ENCODE data around the gene UNC80. TPM values are rescaled to one million over a fixed set of nuclear protein-coding genes. Genes with fewer than 3 reads are reported as not detected.

The UNC80 gene
- total and polyA plus RNA-seq, 2 of the 13 experiments (the other 11 are each of a cell fraction or from before 2014, with no cell fraction given) = not detected

DNA sequence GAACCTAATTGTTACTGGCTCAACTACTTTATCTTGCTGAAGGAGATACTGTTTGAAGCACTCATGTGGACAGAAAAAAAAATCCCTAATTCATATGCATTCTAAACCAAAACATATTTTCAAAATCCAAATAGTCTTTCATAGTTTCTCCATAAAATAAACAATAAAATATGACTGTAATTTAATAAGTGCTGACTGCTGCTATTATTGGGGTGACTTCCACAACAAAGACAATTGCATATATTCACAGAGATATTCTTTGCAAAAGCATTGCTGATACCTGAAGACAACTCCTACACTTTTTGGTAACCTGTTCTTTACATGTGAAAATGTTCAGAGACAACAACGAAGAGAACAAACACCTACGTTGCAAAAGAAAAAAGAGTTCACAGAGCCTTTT lies 157.7 kb downstream of the UNC80 start:
- Histone ChIP-seq H3K79me2 (ENCODE audit: insufficient read depth, low read length) (no peaks in the 10 kb centered on the region), H3K4me2 (ENCODE audit: low read depth, low read length) (no peak overlapping the region), H4K20me1 (ENCODE audit: insufficient read depth, low read length) (no peaks in the 10 kb centered on the region), H3K9me3 (ENCODE audit: low read length) (no peaks in the 10 kb centered on the region), H3K27ac (ENCODE audit: extremely low read length, insufficient read depth, low read length) (no peak overlapping the region), H3K9ac (ENCODE audit: insufficient read depth, low read depth, low read length) (no peak overlapping the region), H3K4me1 (ENCODE audit: insufficient read depth, low read length) (no peaks in the 10 kb centered on the region), H2AFZ (ENCODE audit: low read length) (no peak overlapping the region), H3K4me3 (replicated peaks in 1 of 3; ENCODE audit: insufficient read depth in 1 of 3, low read depth in 2 of 3, low read length in 3 of 3) (no peak overlapping the region), H3K27me3 (ENCODE audit: control insufficient read depth in 1 of 2, insufficient read depth in 2 of 2, low read length in 2 of 2) (no peaks in the 10 kb centered on the region), H3K36me3 (replicated peaks in 1 of 2; ENCODE audit: control insufficient read depth in 1 of 2, insufficient read depth in 2 of 2, low read length in 2 of 2) (no peaks in the 10 kb centered on the region)
- no peak for DNase-seq (ENCODE audit: low spot score)
- in situ Hi-C loops (cut with HindIII; ENCODE audit: extremely low pct_ligation_motif_present, low pct_unique_long_range_greater_than_20kb) (no loop called here), intact Hi-C loops (cut with micrococcal nuclease; ENCODE audit: unreplicated experiment) (no loop called here)
- ChIA-PET CTCF (ENCODE audit: low intra/inter-chr PET ratio, low total read pairs) (no interaction called here), POLR2A (no interaction called here)
- no TSS peak for BruUV-seq (replicated peaks)
- 0% methylated on average over 2 of the region's 2 CpGs for WGBS (ENCODE audit: low lambda C conversion rate)
- no peak for TF ChIP-seq NFE2L2 (IDR thresholded peaks at IDR 0.05; ENCODE audit: low read length)
- TF ChIP-seq ZNF17 (CRISPR knock-in tag; IDR thresholded peaks at IDR 0.05) = no peak
- peak; percentile 61 to 81 for TF ChIP-seq MAFK (conservative IDR thresholded peaks at IDR 0.05 in 1 of 2, IDR thresholded peaks at IDR 0.05 in 1 of 2; ENCODE audit: low read length in 2 of 2)
- no peak for TF ChIP-seq ZBTB20 (CRISPR knock-in tag; IDR thresholded peaks at IDR 0.05; ENCODE audit: borderline replicate concordance, low read depth)
- TF ChIP-seq, protein P1, sequence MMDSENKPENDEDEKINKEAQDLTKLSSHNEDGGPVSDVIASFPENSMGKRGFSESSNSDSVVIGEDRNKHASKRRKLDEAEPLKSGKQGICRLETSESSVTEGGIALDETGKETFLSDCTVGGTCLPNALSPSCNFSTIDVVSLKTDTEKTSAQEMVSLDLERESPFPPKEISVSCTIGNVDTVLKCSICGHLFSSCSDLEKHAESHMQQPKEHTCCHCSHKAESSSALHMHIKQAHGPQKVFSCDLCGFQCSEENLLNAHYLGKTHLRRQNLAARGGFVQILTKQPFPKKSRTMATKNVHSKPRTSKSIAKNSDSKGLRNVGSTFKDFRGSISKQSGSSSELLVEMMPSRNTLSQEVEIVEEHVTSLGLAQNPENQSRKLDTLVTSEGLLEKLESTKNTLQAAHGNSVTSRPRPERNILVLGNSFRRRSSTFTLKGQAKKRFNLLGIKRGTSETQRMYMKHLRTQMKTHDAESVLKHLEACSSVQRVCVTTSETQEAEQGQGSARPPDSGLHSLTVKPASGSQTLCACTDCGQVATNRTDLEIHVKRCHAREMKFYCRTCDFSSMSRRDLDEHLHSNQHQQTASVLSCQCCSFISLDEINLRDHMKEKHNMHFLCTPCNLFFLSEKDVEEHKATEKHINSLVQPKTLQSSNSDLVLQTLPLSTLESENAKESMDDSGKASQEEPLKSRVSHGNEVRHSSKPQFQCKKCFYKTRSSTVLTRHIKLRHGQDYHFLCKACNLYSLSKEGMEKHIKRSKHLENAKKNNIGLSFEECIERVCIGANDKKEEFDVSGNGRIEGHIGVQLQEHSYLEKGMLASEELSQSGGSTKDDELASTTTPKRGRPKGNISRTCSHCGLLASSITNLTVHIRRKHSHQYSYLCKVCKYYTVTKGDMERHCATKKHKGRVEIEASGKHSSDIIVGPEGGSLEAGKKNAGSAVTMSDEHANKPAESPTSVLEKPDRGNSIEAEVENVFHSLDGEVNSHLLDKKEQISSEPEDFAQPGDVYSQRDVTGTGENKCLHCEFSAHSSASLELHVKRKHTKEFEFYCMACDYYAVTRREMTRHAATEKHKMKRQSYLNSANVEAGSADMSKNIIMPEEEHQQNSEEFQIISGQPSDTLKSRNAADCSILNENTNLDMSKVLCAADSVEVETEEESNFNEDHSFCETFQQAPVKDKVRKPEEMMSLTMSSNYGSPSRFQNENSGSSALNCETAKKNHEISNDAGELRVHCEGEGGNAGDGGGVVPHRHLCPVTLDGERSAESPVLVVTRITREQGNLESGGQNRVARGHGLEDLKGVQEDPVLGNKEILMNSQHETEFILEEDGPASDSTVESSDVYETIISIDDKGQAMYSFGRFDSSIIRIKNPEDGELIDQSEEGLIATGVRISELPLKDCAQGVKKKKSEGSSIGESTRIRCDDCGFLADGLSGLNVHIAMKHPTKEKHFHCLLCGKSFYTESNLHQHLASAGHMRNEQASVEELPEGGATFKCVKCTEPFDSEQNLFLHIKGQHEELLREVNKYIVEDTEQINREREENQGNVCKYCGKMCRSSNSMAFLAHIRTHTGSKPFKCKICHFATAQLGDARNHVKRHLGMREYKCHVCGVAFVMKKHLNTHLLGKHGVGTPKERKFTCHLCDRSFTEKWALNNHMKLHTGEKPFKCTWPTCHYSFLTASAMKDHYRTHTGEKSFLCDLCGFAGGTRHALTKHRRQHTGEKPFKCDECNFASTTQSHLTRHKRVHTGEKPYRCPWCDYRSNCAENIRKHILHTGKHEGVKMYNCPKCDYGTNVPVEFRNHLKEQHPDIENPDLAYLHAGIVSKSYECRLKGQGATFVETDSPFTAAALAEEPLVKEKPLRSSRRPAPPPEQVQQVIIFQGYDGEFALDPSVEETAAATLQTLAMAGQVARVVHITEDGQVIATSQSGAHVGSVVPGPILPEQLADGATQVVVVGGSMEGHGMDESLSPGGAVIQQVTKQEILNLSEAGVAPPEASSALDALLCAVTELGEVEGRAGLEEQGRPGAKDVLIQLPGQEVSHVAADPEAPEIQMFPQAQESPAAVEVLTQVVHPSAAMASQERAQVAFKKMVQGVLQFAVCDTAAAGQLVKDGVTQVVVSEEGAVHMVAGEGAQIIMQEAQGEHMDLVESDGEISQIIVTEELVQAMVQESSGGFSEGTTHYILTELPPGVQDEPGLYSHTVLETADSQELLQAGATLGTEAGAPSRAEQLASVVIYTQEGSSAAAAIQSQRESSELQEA (CRISPR knock-in tag; IDR thresholded peaks at IDR 0.05; ENCODE audit: not compliant biosample characterization) = no peak
- TF ChIP-seq MAFF (IDR thresholded peaks at IDR 0.05; ENCODE audit: low read depth, low read length) = peak; percentile 45; the same call in 1 of the 2 replicates
- no peak for TF ChIP-seq FOXO1 (CRISPR knock-in tag; IDR thresholded peaks at IDR 0.05)
- TF ChIP-seq NFIC (IDR thresholded peaks at IDR 0.05; ENCODE audit: low read length) = no peak
- TF ChIP-seq RNF2 (conservative IDR thresholded peaks at IDR 0.05; ENCODE audit: low read depth) = no peak
- TF ChIP-seq, protein P2, sequence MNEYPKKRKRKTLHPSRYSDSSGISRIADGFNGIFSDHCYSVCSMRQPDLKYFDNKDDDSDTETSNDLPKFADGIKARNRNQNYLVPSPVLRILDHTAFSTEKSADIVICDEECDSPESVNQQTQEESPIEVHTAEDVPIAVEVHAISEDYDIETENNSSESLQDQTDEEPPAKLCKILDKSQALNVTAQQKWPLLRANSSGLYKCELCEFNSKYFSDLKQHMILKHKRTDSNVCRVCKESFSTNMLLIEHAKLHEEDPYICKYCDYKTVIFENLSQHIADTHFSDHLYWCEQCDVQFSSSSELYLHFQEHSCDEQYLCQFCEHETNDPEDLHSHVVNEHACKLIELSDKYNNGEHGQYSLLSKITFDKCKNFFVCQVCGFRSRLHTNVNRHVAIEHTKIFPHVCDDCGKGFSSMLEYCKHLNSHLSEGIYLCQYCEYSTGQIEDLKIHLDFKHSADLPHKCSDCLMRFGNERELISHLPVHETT (CRISPR knock-in tag; conservative IDR thresholded peaks at IDR 0.05) = no peak
- no peak for FAIRE-seq
- ATAC-seq = no peak
